HG03575 (cell line): ENCODE measurements around the gene HSP90AA1.
"Not testable (repeated sequence)": the region's sequence is repeated elsewhere in the genome, so short reads cannot be mapped to it uniquely, and the experiment has no call there.

Experiments used
- ATAC-seq: cut with Tn5 transposase; IDR thresholded peaks from one replicate; pipeline ENCODE4 v1.9.1; 2021; ENCODE audit not compliant: unreplicated experiment, insufficient number of reproducible peaks, low FRiP score; ENCODE audit errors: extremely low read depth

Gene HSP90AA1

GRCh38 chr14:102078361-102078791 lies 8.5 kb downstream of the HSP90AA1 start:
- not testable (repeated sequence) for ATAC-seq

GRCh38 chr14:102077382-102077709 lies 9.5 kb downstream of the HSP90AA1 start:
- ATAC-seq, result no peak

GRCh38 chr14:102075155-102075554 lies 11.7 kb downstream of the HSP90AA1 start:
- no peak for ATAC-seq

GRCh38 chr14:102074415-102074964 lies 12.4 kb downstream of the HSP90AA1 start:
- ATAC-seq, result no peak

- no peak for ATAC-seq
These were observed 15.4 kb downstream of the HSP90AA1 start for GRCh38 chr14:102071283-102071998.

- ATAC-seq, result no peak
These were observed 20.8 kb downstream of the HSP90AA1 start for GRCh38 chr14:102066041-102066451.

- ATAC-seq, result not testable (repeated sequence)
These were observed 22.3 kb downstream of the HSP90AA1 start for GRCh38 chr14:102064590-102064989.

GRCh38 chr14:102063808-102064429 lies 22.9 kb downstream of the HSP90AA1 start:
- ATAC-seq, result no peak

GRCh38 chr14:102063109-102063807 lies 23.6 kb downstream of the HSP90AA1 start:
- no peak for ATAC-seq

GRCh38 chr14:102058961-102059360 lies 27.9 kb downstream of the HSP90AA1 start:
- no peak for ATAC-seq

- no peak for ATAC-seq
These were observed 28.7 kb downstream of the HSP90AA1 start for GRCh38 chr14:102058146-102058545.

GRCh38 chr14:102057480-102058114 lies 29.2 kb downstream of the HSP90AA1 start:
- ATAC-seq, result no peak

GRCh38 chr14:102056694-102057442 lies 30.0 kb downstream of the HSP90AA1 start:
- no peak for ATAC-seq

- no peak for ATAC-seq
These were observed 31.5 kb downstream of the HSP90AA1 start for GRCh38 chr14:102055181-102055901.

GRCh38 chr14:102052522-102052921 lies 34.3 kb downstream of the HSP90AA1 start:
- no peak for ATAC-seq

GRCh38 chr14:102050625-102051024 lies 36.2 kb downstream of the HSP90AA1 start:
- ATAC-seq, result no peak

GRCh38 chr14:102050026-102050405 lies 36.8 kb downstream of the HSP90AA1 start:
- ATAC-seq, result no peak
